Kasumi-1 (cell line): ENCODE data around the gene DEF6.
"Not testable (repeated sequence)": the region's sequence is repeated elsewhere in the genome, so short reads cannot be mapped to it uniquely, and the experiment has no call there.

ENCODE experiments used
- DNase-seq, 2 experiments: peaks; one replicate each; lab custom pipeline; 2025; lab: John Stamatoyannopoulos, UW

Gene DEF6

GRCh38 chr6:35282472-35282871, 15.1 kb upstream of the DEF6 start:
- DNase-seq = no peak

GRCh38 chr6:35283361-35283760, 14.3 kb upstream of the DEF6 start:
- DNase-seq = no peak

GRCh38 chr6:35287671-35288396, 9.8 kb upstream of the DEF6 start:
- DNase-seq = no peak

GRCh38 chr6:35288834-35289233, 8.8 kb upstream of the DEF6 start:
- DNase-seq = no peak

GRCh38 chr6:35291491-35291890, 6.1 kb upstream of the DEF6 start:
- no peak for DNase-seq

GRCh38 chr6:35292494-35292893, 5.1 kb upstream of the DEF6 start:
- no peak for DNase-seq

- DNase-seq = no peak
Measured at GRCh38 chr6:35293681-35294080, 3.9 kb upstream of the DEF6 start.

- peak; percentile 24 to 41 for DNase-seq
Measured at GRCh38 chr6:35294308-35294945, 3.2 kb upstream of the DEF6 start.

- no peak for DNase-seq
Measured at GRCh38 chr6:35295036-35295435, 2.6 kb upstream of the DEF6 start.

GRCh38 chr6:35295521-35296315, 1.9 kb upstream of the DEF6 start:
- no peak for DNase-seq

- DNase-seq = peak in 1 of 2 experiments; percentile 39
Measured at GRCh38 chr6:35296931-35297600, 552 bp upstream of the DEF6 start.

- DNase-seq = peak in 1 of 2 experiments; percentile 24
Measured at GRCh38 chr6:35298625-35299140, 1.1 kb downstream of the DEF6 start.

- peak; percentile 94 to 97 for DNase-seq
Measured at GRCh38 chr6:35299674-35300073, 2.1 kb downstream of the DEF6 start.

GRCh38 chr6:35300848-35301247, 3.2 kb downstream of the DEF6 start:
- DNase-seq = peak; percentile 5 to 30

GRCh38 chr6:35302604-35303241, 5.1 kb downstream of the DEF6 start:
- DNase-seq = peak; percentile 91 to 92

GRCh38 chr6:35304299-35304698, 6.7 kb downstream of the DEF6 start:
- no peak for DNase-seq

- DNase-seq = no peak
Measured at GRCh38 chr6:35305117-35305516, 7.5 kb downstream of the DEF6 start.

GRCh38 chr6:35307138-35307537, 9.5 kb downstream of the DEF6 start:
- not testable (repeated sequence) for DNase-seq

GRCh38 chr6:35308543-35308942, 10.9 kb downstream of the DEF6 start:
- DNase-seq = not testable (repeated sequence)

- no peak for DNase-seq
Measured at GRCh38 chr6:35309611-35310264, 12.1 kb downstream of the DEF6 start.

GRCh38 chr6:35310265-35310831, 12.7 kb downstream of the DEF6 start:
- no peak for DNase-seq
